Measurements from ENCODE around the gene SH3RF3.

DNA sequence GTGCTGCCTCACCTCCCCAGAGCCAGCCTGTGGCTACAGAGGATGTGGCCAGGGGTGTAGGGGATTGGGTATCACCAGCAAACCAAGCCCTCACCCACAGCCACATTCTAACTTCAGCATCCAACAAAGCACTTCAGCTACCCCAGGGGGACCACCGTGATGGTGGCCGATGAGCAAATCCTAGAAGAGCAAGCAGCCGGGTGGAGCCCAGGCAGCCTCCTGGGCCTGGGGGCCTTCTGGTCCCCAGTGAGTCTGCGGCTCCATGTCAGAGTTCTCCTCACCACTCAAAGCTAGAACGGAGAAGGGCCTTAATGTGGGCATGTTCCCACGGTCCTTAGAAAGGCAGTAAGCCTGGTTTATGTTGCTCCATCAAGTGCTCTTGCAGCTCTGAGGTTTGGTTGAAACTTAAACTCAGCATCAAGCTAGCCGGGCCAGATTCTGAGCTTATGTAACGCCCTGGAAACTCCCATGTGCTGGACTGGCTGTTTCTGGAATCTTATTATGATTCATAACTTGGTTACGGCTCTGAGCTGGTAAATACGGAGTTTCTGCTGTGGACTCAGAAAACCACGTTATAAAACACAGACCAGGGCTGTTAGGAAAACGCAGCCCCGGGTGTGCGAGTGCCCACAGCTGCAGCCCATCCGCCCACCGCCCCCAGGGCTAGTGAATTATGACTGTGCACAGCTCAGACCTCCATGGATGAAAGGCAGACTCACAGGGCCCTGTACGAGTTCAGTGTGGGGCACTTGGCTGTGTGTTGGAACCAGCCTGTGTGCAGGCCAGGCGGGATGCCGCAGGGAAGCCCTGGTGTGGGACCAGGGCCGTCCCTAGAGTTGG, 385.0 kb downstream of the SH3RF3 start:
- TF ChIP-seq, protein P1, sequence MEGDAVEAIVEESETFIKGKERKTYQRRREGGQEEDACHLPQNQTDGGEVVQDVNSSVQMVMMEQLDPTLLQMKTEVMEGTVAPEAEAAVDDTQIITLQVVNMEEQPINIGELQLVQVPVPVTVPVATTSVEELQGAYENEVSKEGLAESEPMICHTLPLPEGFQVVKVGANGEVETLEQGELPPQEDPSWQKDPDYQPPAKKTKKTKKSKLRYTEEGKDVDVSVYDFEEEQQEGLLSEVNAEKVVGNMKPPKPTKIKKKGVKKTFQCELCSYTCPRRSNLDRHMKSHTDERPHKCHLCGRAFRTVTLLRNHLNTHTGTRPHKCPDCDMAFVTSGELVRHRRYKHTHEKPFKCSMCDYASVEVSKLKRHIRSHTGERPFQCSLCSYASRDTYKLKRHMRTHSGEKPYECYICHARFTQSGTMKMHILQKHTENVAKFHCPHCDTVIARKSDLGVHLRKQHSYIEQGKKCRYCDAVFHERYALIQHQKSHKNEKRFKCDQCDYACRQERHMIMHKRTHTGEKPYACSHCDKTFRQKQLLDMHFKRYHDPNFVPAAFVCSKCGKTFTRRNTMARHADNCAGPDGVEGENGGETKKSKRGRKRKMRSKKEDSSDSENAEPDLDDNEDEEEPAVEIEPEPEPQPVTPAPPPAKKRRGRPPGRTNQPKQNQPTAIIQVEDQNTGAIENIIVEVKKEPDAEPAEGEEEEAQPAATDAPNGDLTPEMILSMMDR (IDR thresholded peaks at IDR 0.05): no peak
- TF ChIP-seq POLR2A (IDR thresholded peaks at IDR 0.05): no peak
- TF ChIP-seq POLR2AphosphoS5 (IDR thresholded peaks at IDR 0.05): no peak

Data from breast epithelium (tissue), 3 donors.